ENCODE data around the gene ZNF684. TPM values are rescaled to one million over a fixed set of nuclear protein-coding genes. Genes with fewer than 3 reads are reported as not detected.

ZNF684 gene
- total RNA-seq (2022; extraction: Qiagen RNA extraction; ENCODE audit: low read depth) = 1.8 to 3.0 TPM (median 2.1 TPM) in 5 replicates

DNA sequence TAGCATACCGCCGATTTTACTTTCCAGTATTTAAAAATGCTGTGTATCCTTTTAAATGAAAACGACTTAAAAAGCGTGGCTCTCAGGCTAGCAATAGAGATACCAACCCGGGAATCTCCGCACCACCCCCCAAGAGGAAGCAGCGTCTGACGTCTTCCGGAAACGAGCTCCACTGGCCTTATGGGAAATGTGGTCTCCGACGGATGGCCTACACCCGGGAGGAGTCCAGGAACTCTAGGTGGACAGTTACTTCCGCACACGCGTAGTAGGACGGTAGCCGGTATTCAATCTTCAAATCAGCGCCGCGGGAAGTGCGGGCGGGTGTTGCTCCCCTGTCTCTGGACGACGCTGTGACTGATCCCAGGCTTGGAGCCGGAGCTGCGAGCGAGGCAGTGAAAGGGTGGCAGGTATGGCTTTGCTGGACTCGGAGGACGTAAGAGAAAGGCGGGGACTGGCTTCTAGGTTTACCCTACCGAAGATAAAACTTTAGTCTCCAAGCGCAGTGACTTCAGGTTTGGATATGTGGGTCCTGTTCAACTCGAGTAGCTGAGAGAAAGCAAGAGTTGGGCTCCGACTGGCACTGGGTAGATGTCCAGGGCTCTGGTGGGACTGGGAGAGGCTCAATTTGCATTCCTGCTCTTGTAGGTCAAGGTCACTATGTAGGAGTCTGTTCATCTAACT, at the start of gene ZNF684:
TSS of gene ZNF684 (plus strand) at position 257 of the 681 bp plus-strand sequence. CDS start 1,530 bp downstream, outside the sequence.

DNA sequence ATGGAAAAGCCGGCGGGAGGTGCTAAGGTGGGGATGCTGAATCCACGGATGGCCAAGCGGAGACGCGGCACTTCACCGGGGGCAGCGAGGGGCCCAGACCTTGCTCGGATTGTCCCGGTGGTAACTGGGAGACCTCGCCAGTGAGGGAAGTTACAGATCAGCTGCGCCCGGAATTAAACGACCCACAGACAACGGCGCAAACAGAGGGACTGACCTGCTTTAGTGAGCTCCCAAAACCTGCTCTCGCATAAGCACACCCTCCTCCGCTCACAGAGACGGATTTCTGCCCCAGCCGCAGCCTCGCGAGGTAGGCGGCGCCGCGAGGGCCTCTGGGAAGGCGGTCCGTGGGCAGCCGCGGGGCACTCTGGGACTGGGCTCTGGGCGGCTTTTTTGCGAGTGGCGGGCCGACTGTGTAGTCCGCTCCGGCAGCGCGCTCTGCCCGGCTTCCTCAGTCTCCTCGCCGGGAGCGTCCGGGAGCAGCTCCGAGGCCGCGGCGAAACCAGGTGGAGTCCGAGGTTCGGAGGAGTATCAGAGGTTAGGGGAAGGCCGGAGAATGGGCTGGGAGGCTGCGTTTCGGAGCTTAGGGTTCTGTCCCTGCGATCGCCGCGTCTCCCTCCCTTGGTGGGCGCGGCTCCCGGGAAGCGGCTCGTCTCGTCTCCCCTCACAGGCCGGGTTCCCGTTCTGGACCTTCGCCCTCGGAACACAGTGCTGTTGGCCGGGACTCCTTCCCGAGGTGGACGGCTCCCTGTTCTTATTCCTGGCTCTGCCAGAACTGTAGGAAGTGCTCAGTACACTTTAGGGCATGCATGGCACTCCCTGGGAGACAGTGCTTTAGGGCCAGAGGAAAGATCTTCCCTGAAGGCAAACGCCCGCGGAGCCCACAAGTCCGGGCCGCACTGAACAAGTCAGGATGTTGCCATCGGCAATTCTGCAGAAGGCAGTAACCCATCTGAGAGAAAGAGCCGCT, 22.8 kb upstream of the ZNF684 start, which contains the start of gene EXO5:
TSS of gene EXO5 (plus strand) at position 393 of the 967 bp plus-strand sequence. CDS start 5,778 bp downstream, outside the sequence.

Other genes with a start within 250 kb of the ZNF684 start
- gene COL9A2, start 214.4 kb upstream of the ZNF684 start, total RNA-seq (2022; extraction: Qiagen RNA extraction; ENCODE audit: low read depth) = 0.14 to 0.49 TPM (median 0.19 TPM) in 5 replicates
- gene SMAP2, start 157.9 kb upstream of the ZNF684 start, total RNA-seq (2022; extraction: Qiagen RNA extraction; ENCODE audit: low read depth) = 9.6 to 11.0 TPM (median 10.1 TPM) in 5 replicates
- gene ZFP69B, start 81.2 kb upstream of the ZNF684 start, total RNA-seq (2022; extraction: Qiagen RNA extraction; ENCODE audit: low read depth) = 1.5 to 2.4 TPM (median 2.3 TPM) in 5 replicates
- not detected in 5 replicates for gene ZFP69, start 54.3 kb upstream of the ZNF684 start, total RNA-seq (2022; extraction: Qiagen RNA extraction; ENCODE audit: low read depth)
- 3.1 to 4.8 TPM (median 4.5 TPM) in 5 replicates for gene EXO5, start 22.9 kb upstream of the ZNF684 start, total RNA-seq (2022; extraction: Qiagen RNA extraction; ENCODE audit: low read depth)
- 0.66 to 1.3 TPM (median 0.99 TPM) in 5 replicates for gene RIMS3, start 134.0 kb downstream of the ZNF684 start, total RNA-seq (2022; extraction: Qiagen RNA extraction; ENCODE audit: low read depth)
- 33.6 to 42.5 TPM (median 40.0 TPM) in 5 replicates for gene NFYC, start 160.1 kb downstream of the ZNF684 start, total RNA-seq (2022; extraction: Qiagen RNA extraction; ENCODE audit: low read depth)